HG03571 (cell line): ENCODE results near the gene NDNF.

Source experiments
- ATAC-seq: cut with Tn5 transposase; IDR thresholded peaks from one replicate; pipeline ENCODE4 v1.9.1; 2021; ENCODE audit not compliant: unreplicated experiment

Gene NDNF, protein sequence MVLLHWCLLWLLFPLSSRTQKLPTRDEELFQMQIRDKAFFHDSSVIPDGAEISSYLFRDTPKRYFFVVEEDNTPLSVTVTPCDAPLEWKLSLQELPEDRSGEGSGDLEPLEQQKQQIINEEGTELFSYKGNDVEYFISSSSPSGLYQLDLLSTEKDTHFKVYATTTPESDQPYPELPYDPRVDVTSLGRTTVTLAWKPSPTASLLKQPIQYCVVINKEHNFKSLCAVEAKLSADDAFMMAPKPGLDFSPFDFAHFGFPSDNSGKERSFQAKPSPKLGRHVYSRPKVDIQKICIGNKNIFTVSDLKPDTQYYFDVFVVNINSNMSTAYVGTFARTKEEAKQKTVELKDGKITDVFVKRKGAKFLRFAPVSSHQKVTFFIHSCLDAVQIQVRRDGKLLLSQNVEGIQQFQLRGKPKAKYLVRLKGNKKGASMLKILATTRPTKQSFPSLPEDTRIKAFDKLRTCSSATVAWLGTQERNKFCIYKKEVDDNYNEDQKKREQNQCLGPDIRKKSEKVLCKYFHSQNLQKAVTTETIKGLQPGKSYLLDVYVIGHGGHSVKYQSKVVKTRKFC

DNA sequence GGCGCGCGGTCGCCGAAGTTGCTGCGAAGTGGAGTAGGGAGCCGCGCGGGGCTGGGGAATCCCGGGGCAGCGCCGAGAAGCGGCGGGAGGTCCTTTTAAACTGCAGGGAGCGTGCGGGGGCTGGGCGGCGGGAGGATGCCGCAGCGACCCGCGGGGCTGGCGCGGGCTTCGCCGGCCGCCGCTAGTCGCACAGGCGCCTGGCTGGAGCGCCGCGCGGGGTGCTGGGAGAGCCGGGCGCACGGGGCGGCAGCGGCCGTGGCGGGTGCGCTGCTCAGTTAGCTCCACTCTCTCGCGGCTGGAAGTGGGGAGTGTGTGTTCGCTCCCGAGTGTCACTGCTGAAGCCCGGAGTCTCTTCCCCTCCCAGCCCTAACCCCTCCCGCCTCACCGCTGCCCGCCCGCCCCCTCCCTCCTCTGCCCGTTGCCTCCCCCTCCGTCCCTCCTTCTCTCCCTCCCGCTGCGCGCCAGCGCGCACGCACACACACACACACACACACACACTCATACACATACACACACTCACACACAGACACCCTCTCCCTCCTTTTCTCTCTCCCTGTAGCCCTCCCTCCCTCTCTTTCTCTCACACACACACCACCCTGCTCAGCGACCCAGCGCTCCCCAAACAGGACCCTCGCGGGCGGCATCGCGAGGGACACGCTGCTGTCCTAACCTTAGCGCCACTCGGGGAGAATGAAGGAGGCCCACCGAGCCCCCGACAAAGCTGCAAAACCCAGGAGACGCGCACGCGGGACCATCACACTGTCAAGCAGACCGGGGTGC lies at the start of gene NDNF:
TSS of gene NDNF (minus strand) at position 312 of the 780 bp plus-strand sequence. CDS start 26,698 bp downstream, outside the sequence.
- no peak for ATAC-seq

DNA sequence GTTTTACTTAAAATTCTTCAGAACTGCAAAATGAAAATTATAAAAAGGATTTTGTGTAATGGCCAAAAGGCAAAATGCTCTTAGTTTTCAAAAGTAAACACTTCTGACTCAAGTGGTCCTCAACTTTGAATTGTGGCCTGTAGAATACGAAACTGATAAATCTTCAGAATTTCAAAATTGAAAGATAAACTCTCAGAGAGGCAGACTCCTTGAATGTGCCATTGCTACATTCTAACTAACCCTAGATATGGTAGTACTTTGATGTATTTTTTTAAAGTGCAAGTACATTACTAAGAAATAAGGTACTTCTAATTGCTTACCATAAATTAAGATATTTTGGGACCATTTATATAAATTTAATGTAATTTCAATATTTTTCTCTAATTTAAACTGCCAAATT lies 47.4 kb upstream of the NDNF start:
- ATAC-seq, result no peak

DNA sequence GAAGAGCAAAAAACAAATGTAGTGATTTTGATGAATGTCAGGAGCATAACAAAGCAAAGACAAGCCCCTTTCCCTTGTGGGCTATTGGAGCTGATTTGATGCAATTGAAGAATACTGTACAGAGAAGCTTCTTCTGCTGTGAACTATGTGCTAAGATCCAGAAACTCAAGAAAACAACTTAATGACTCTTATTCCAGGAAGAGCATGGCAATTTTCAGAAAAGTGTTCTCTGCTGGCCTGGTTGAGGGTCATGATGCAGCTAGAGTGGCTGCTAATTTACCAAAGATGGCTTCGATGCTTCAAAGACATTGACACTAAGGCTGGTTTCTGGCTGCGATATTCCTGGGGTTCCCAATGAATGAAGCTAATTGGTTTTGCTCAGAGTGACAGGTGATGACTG lies 46.0 kb upstream of the NDNF start:
- no peak for ATAC-seq

DNA sequence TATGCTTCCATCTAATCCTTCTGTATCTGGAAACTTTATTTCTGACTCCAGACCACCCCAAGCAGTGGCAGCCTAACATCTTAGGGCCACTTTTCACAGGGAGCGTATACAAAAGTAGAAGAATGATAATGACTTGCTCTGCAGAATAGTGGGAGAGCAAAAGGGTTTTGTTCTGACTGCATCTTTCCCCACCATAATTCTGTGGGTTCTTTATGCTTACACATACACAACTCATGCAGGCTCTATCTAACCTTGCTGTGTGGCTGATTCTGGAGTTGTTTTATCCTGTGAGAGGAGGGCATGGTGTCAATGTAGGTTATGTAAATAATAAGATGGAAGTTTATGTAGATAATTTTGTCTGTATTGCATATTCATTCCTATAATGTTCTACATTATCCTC lies 42.4 kb upstream of the NDNF start:
- ATAC-seq, result no peak

DNA sequence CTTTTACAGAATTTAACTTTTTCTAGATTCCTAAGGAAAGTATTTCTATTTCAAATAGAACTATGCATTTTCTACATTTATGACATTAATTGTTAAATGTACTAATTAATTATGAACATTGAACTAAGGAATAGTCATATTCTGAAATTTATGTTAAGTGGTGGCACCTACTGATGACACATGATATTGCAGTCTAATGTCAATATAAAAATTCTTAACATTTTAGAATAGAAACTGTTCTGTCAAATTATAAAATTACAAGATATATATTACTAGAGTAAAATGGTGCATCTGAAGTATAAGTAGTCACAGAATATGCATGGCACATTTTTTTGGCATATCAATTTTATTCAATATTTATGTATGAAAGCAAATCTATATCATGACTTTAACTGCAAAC lies 40.2 kb upstream of the NDNF start:
- ATAC-seq, result no peak

DNA sequence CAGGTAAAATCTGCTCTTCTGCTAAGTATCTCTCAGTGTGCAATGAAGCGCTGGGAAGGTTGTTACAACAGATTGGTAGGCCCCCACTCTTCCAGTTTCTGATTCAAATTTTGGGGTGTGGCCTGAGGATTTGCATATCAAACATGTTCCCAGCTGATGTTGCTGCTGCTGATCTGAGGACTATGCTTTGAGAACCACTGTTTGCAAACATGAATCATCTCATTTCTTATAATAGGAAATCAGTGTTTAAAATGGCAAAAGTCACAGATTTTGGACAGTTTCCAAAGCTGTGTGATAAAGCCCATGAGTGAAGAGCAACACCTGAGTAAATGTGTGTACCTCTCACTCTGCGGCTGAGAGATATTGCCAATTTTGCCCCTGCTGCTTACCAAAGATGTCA lies 36.2 kb upstream of the NDNF start:
- no peak for ATAC-seq

DNA sequence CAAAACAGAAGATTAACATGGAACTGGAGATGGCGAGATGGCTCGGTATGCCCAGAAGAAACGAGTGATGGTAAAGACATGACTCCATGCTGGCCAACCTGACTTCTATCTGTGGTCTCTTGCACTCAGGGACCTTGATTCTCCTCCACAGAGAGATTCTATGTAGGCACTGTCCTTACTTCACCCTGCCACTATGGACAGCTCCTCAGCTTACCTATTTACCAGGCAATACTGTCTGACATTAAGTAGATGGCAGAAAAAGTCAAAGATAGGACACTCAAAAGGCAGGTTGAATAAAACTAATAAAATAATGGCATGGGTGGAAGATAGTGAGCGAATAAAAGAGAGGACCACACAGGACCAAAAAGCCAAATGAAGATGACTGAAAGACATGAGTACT lies 35.2 kb upstream of the NDNF start:
- no peak for ATAC-seq

DNA sequence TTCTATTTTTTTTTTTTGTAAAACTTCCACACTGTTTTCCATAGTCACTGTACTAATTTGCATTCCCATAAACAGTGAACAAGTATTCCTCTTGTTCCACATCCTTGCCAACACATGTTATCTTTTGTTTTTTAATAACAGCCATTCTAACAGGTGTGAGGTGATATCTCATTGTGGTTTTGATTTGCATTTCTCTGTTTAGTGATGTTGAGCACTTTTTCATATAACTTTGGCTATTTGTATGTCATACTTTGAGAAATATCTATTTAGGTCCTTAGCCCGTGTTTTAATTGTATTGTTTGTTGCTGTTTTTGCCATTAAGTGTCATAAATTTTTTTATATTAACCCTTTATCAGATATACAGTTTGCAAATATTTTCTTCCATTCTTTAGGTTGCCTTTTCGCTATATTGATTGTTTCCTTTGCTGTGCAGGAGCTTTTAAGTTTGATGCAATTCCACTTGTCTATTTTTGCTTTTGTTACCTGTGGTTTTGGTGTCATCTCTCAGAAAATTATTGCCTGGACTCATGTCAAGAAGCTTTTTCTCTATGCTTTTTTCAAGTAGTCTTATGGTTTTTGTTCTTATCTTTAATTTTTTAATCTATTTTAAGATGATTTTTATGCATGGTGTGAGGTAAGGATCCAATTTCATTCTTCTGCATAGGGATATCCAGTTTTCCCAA lies 27.9 kb upstream of the NDNF start:
- no peak for ATAC-seq

DNA sequence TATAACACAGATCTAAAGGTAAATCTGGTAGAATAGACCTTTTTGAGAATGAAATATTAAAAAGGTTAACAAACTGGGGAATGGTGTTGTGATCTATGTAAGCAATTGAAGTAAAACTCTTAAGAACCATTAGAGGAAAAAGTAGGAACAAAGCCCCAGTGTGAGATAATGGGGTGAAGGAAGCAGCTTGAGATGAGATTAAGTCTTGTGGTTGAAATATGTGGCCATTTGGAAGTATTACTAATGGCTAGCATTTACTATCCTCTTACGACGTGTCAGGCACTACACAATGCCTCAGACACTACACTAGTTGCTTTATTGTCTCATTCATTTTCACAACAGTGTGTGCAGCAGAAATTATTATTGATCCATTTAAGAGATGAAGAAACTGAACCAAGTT lies 25.9 kb upstream of the NDNF start:
- ATAC-seq, result no peak

DNA sequence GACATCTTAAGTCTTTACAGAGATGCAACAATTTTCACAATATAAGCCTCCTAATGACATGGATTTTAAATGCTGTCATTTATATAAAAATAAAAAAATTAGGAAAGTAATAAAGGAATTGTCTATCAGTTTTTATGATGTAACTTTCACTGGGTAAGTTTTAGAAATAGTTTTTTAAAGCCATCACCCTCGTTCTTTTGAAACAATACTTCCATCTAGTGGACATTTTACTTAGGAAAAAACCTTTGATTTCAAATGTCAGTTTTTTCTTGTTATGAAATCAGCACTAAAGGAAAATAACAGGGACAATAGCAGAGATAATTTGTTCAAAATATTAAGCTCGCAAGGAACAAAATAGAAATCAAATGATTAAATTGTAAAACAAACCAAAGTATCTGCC lies 24.3 kb upstream of the NDNF start:
- ATAC-seq, result no peak

DNA sequence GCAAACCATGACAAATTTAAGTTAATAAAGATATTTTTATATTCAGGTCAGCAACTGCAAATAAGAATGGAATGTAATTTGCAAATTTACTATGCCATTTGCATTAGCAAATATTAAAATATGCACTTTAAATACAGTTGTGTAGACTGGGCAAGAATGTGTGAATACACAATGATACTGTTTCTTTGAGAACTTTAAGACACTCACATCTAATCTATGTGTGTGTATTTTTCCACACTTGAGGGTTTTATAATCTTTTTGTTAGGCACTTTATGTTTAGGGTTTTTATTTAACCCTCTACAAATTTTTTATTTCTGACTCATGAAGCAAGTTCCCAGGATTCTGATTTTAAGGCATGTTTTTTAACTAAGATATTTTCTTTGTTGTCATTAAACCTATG lies 23.9 kb upstream of the NDNF start:
- no peak for ATAC-seq

DNA sequence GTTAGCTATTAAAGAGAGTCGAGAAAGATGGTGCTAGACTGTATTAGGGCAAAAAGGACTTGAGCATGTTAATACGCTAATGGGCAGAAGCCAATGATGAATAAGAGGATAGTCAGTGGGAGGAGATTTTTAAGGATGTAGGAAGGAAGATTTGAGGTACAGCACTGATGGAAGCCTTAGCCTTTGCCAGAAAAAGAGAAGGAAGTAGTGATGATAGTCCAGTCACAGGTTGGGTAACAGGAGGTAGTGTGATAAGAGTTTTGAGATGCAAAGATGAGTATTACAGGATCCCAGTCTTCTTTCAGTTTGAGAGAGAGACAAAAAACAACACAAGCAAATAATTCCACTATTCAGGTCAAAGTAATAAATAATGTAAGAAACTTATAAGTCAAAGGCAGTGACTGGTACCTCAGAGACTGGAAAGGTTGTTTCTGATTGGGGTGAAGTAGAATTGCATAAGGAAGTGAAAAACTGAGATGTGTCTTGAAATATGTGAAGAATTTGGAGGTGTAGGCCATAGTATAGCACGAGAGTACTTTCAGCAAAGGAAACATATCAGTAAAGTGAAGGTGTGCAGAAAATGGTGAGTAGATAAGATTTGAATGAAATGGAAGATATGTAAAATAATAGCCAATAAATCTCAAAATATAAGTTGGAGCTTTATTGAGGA lies 22.1 kb upstream of the NDNF start:
- ATAC-seq, result no peak

DNA sequence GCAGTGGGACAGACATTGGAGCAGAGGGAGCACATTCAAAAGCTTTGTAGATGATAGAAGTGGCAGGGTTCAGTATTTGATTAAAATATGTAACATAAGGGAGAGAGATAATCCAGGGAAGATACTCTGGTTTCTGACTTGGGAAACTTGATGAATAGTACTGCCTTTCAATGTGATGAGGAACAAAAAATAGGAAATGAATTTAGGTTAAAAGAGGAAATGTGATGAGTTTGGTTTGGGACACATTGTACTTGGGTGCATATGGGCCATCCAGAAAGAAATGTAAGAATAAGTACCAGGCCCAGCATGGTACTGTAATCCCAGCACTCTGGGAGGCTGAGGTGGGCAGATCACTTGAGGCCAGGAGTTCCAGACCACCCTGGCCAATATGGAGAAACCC lies 20.9 kb upstream of the NDNF start:
- ATAC-seq, result no peak

DNA sequence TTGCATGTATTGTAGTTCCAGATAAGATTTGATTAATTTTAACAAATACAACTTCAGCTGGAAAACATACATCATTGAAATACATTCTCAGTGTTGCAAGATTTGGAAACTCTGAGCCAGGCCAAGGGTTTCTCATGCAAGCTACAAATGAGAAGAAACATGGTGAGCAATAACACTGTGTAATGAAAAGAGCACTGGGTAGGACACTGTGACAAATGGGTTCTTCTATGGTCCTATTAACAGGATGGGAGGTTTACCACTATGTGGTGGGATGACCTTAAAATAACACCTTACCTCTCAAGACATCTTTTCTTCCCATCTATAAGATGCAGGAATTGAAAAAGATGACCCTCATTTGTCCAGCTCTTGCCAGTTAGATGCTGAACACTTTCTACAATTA lies 19.6 kb upstream of the NDNF start:
- ATAC-seq, result no peak

DNA sequence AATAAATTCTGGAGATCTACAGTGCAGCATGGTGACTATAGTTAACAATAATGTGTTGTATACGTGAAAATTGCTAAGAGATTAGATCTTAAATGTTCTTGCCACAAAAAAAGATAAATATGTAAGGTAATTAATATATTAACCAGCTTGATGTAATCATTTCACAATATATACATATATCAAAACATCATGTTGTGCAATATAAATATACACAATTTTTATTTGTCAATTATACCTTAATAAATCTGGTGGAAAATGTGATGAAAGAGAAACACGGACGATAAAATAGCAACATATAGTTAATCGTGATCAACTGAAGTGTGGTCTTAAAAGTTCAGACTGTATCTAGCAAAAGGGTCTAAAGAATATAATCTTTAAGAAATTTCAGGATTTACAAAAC lies 16.5 kb upstream of the NDNF start:
- no peak for ATAC-seq

DNA sequence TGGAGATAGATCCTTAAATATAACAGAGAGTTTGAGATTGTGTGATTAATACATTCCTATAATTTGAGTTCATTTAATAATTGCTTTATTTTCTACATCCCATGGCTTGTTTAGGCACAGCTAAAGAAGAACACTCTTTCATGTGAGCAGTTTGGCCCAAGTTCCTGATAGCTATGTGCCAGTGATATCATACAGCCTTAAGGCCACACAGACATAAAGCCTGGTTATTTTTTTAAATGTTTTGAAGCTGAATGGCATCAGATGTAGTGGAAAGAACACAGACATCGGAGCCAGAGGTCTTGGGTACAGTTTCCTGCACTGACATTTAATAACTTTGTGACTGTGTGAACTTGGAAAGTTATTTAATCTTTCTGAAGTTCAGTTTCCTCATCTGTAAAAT lies 7.0 kb upstream of the NDNF start:
- no peak for ATAC-seq

DNA sequence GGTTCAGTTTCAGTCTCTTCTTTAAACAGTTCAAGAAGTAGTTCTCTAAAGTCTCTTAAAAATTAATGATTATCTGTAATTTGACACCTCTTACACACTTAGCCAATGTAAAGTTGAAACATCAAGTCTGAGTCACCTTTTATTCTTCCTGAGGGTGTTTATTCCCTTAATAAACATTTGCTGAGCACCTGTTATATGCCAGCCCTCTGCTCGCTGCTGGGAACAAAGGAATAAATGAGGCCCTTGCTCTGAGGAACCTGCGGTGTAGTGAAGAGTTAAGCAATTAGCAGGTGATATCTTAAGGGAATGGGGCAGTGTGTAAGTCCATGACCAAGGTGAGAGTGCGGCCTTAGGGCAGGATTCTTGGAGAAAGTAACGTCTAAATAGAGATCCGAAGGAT lies 5.2 kb upstream of the NDNF start:
- no peak for ATAC-seq

DNA sequence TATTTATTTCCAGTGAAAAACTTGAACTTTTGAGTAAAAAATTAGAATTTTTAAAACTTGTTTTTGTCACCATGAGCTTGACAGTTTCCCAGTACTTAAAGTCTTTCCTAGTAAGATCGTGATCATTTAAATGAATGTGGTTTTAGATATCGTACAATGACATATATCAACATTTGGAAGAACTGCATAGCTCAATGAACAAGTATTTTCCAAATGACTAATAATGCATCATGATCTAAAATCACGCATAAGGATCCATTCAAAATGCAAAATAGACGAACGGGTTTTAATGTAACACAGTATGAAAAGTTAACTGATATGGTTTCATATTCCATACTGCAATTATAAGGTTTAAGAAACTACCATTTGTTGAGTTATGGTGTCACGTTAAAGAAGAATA lies 4.1 kb upstream of the NDNF start:
- no peak for ATAC-seq

DNA sequence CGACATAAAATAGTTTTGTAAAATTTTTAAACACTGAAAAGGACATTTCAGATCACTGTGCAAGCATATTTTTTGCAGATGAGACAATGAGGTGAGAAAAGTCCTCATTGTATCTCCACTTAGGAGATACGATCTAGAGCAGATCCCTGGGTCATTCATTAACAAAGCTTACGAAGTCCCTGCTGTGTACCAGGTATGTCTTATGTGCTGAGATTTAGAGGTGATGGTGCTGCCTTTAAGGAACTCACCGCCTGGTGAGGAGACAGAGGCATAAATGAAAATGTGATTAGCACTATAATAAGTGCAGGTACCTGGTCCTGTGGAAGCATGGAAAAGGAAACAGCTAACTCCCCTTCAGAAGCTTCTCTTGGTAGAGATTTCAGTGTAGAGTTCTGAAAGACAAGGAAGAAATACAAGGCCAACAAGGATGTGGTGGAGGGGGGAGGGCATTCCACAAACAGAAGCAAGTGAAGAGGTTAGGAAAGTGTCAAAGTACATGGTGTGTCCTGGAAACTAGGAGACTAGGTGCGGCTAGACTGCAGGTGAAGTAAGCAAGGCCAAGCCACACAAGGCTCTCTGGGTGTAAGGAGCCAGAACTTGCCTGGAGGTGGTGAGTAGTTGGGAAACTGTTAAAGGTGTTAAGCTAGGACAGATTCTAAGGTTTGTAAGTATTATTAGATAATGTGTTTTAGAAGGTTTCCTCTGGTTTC lies 1.5 kb upstream of the NDNF start:
- ATAC-seq, result no peak

DNA sequence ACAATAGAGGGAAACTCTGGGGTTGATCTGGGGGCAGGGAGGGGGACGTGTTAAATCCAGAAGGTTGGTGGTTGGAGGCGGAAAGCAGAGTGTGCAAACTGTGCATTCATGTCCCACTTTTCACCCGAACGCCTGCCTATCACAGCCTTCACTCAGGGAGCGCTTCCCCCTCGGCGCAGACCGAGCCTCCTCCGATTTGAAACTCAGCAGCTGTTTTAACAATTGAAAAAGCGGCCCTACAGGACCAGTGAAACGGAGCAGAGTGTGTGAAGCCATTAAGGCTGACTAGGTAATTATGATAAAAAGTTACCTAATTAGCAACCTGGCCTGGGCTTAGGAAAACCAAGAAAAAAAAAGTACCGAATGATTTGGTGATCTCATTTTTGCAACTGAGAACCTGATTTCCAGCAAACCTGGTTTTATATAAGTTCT lies 685 bp upstream of the NDNF start:
- ATAC-seq, result no peak
